Stimulated activated CD8-positive, alpha-beta memory T cell treated with anti-CD3 and anti-CD28 coated beads, Interleukin-12 subunit alpha, Interleukin-12 subunit beta, amount 100 ng/mL, for 24 hours (primary cell): ENCODE measurements around the gene UBE2M.
A peak's percentile ranks its signal among the peaks of the same experiment; 100 is the strongest.

Experiments
- DNase-seq: peaks from one replicate; pipeline ENCODE4 v3.0.0-alpha.2; 2020; ENCODE audit errors: extremely low read depth

Gene UBE2M

GRCh38 chr19:58570770-58571574 lies 12.6 kb upstream of the UBE2M start:
- no peak for DNase-seq

GRCh38 chr19:58569943-58570670 lies 11.7 kb upstream of the UBE2M start:
- DNase-seq, result no peak

- DNase-seq, result no peak
Observed at GRCh38 chr19:58569191-58569942, 11.0 kb upstream of the UBE2M start.

- DNase-seq, result no peak
Observed at GRCh38 chr19:58568453-58569130, 10.2 kb upstream of the UBE2M start.

- DNase-seq, result no peak
Observed at GRCh38 chr19:58566989-58567388, 8.6 kb upstream of the UBE2M start.

GRCh38 chr19:58563823-58564222 lies 5.4 kb upstream of the UBE2M start:
- DNase-seq, result no peak

- no peak for DNase-seq
Observed at GRCh38 chr19:58563034-58563573, 4.7 kb upstream of the UBE2M start.

- no peak for DNase-seq
Observed at GRCh38 chr19:58562122-58563033, 4.0 kb upstream of the UBE2M start.

- DNase-seq, result no peak
Observed at GRCh38 chr19:58561373-58562121, 3.1 kb upstream of the UBE2M start.

GRCh38 chr19:58560921-58561320 lies 2.5 kb upstream of the UBE2M start:
- no peak for DNase-seq

GRCh38 chr19:58560007-58560887 lies 1.8 kb upstream of the UBE2M start:
- no peak for DNase-seq

- peak; percentile 62 for DNase-seq
Observed at GRCh38 chr19:58559275-58560006, 1.0 kb upstream of the UBE2M start.

- peak; percentile 97 for DNase-seq
Observed at GRCh38 chr19:58558623-58559274, 338 bp upstream of the UBE2M start.

- DNase-seq, result no peak
Observed at GRCh38 chr19:58557221-58558065, 968 bp downstream of the UBE2M start.

GRCh38 chr19:58556622-58557220 lies 1.7 kb downstream of the UBE2M start:
- DNase-seq, result no peak

- DNase-seq, result no peak
Observed at GRCh38 chr19:58555920-58556621, 2.3 kb downstream of the UBE2M start.
